Chondrocyte (in vitro differentiated cells): ENCODE measurements around the gene KISS1R. TPM values are rescaled to one million over a fixed set of nuclear protein-coding genes. Genes with fewer than 3 reads are reported as not detected.
"Not testable (repeated sequence)": the region's sequence is repeated elsewhere in the genome, so short reads cannot be mapped to it uniquely, and the experiment has no call there.

Experiments
- DNase-seq: peaks from one replicate; pipeline ENCODE4 v3.0.0; 2021; ENCODE audit warnings: mixed read lengths, low spot score
- H3K27ac Mint-ChIP-seq: one replicate; pipeline ENCODE4 v1.8.0; 2021; ENCODE audit warnings: mild to moderate bottlenecking, moderate library complexity, mixed read lengths; ENCODE audit not compliant: unreplicated experiment
- H3K27me3 Mint-ChIP-seq: 2 replicates; pipeline ENCODE4 v1.8.0; 2021; ENCODE audit warnings: low read depth, mixed read lengths
- H3K36me3 Mint-ChIP-seq: 2 replicates; pipeline ENCODE4 v1.8.0; 2021; ENCODE audit warnings: low read depth, mixed read lengths
- H3K4me1 Mint-ChIP-seq: 2 replicates; pipeline ENCODE4 v1.8.0; 2021; ENCODE audit warnings: low read depth, mild to moderate bottlenecking, mixed read lengths
- H3K4me3 Mint-ChIP-seq: one replicate; pipeline ENCODE4 v1.8.0; 2021; ENCODE audit warnings: mild to moderate bottlenecking, moderate library complexity, mixed read lengths; ENCODE audit not compliant: unreplicated experiment
- H3K9me3 Mint-ChIP-seq: 2 replicates; pipeline ENCODE4 v1.8.0; 2021; ENCODE audit warnings: low read depth, mixed read lengths
- CTCF ChIP-seq: fragments of 200-600 bp; sonication (generic); IDR thresholded peaks from 2 replicates; pipeline ENCODE4 v1.5.0; 2021; ENCODE audit warnings: antibody characterized with exemption, mild to moderate bottlenecking, moderate library complexity
- total RNA-seq: library from RNA; stranded (reverse); gene quantifications from 3 replicates; pipeline ENCODE4 v1.2.1, GENCODE V29; 2021

The KISS1R gene
- total RNA-seq, 1 donor from 2014 or later, result 0.17 TPM

GRCh38 chr19:873561-874041, 43.5 kb upstream of the KISS1R start:
- TF ChIP-seq CTCF, result no peak
- peaks cover 32% of the 10 kb centered on the region for H3K4me1 Mint-ChIP-seq
- no peak overlapping the region for H3K4me3 Mint-ChIP-seq
- H3K9me3 Mint-ChIP-seq, result no peaks in the 10 kb centered on the region
- no peaks in the 10 kb centered on the region for H3K27me3 Mint-ChIP-seq
- H3K27ac Mint-ChIP-seq, result no peak overlapping the region
- peak; percentile 93 for DNase-seq
- peaks cover 7% of the 10 kb centered on the region for H3K36me3 Mint-ChIP-seq

DNA sequence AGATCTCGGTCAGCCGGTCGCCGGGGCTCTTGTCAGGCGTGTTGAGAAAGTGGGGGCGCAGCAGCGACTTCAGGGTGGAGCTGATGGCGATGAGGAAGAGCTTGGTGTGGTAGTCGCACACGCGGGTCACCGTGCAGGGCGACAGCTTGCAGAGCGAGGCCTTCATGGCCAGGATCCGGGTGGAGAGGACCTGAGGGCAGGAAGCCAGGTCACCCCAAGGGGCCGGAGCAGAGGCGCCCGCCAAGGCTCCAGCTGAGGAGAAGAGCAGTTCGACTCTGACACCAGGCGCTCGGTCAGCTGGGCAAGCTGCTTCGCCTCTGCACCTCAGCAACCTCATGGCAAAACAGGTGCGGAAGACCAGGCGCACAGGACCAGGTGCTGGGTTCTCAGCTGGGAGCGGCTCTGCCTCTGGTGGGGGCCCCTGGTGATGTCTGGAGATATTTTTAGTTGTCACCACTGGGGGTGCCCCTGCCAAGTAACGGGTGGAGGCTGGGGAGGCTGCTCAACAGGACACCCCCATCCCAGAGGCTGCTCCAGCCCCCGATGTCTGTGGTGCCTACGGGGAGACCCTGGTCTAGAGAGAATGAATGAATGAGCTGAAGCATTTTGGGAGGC, 41.8 kb upstream of the KISS1R start:
- Mint-ChIP-seq H3K4me1 (peaks cover 16% of the 10 kb centered on the region), H3K4me3 (no peak overlapping the region), H3K36me3 (peaks cover 8% of the 10 kb centered on the region), H3K27me3 (no peaks in the 10 kb centered on the region), H3K9me3 (no peaks in the 10 kb centered on the region), H3K27ac (no peak overlapping the region)
- DNase-seq, result no peak
- no peak for TF ChIP-seq CTCF

DNA sequence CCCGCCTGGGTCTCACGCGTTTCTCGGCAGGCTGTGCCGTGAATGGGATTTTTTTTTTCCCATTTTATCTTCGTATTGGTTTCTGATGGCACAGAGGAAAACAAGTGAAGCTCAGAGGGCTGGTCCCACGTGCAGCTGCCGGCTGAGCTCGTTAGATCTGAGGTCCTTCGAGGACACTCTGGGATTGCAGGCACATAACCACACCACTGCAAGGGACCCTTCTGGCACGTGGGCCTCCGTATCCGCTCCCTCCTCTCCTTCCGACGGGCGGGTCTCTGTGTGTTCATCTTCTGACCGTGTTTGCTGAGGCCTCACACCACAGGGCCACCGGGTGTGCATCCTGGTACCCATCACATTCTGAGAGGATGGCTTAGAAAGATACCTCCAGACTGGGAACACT, 41.0 kb upstream of the KISS1R start:
- peaks cover 11% of the 10 kb centered on the region for H3K4me1 Mint-ChIP-seq
- H3K9me3 Mint-ChIP-seq, result no peaks in the 10 kb centered on the region
- DNase-seq, result no peak
- H3K27ac Mint-ChIP-seq, result no peak overlapping the region
- TF ChIP-seq CTCF, result no peak
- peaks cover 10% of the 10 kb centered on the region for H3K36me3 Mint-ChIP-seq
- H3K27me3 Mint-ChIP-seq, result no peaks in the 10 kb centered on the region
- no peak overlapping the region for H3K4me3 Mint-ChIP-seq

DNA sequence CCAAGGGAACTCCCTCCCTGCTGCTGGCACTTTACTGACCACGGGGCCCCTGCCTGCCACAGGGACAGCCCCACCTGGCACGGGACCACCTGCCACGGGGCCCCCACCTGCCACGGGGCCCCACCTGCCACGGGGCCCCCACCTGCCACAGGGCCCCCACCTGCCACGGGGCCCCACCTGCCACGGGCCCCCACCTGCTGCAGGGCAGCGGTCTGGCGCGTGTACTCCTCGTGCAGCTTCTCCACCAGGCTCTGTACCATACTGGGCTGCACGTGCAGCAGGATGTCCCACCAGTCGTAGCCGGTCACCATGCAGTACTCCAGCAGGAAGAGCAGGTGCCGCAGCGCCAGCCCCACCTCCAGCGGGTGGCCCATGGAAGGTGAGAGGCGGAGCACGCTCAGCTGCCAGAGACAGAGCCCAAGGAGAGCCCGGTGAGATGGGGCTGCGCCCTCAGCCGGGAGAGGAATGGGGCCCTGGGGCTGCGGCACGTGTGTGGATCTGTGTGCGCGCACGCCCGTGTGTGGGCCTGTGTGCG, 40.3 kb upstream of the KISS1R start:
- DNase-seq, result no peak
- Mint-ChIP-seq H3K9me3 (no peaks in the 10 kb centered on the region), H3K27me3 (no peaks in the 10 kb centered on the region), H3K36me3 (peaks cover 10% of the 10 kb centered on the region), H3K27ac (no peak overlapping the region), H3K4me3 (no peak overlapping the region), H3K4me1 (peaks cover 7% of the 10 kb centered on the region)
- no peak for TF ChIP-seq CTCF

- DNase-seq, H3K27me3 Mint-ChIP-seq, H3K4me1 Mint-ChIP-seq, H3K4me3 Mint-ChIP-seq, H3K9me3 Mint-ChIP-seq, H3K27ac Mint-ChIP-seq: not testable (repeated sequence)
- peaks cover 12% of the 10 kb centered on the region for H3K36me3 Mint-ChIP-seq
Measured at GRCh38 chr19:877992-878660, 39.0 kb upstream of the KISS1R start.

DNA sequence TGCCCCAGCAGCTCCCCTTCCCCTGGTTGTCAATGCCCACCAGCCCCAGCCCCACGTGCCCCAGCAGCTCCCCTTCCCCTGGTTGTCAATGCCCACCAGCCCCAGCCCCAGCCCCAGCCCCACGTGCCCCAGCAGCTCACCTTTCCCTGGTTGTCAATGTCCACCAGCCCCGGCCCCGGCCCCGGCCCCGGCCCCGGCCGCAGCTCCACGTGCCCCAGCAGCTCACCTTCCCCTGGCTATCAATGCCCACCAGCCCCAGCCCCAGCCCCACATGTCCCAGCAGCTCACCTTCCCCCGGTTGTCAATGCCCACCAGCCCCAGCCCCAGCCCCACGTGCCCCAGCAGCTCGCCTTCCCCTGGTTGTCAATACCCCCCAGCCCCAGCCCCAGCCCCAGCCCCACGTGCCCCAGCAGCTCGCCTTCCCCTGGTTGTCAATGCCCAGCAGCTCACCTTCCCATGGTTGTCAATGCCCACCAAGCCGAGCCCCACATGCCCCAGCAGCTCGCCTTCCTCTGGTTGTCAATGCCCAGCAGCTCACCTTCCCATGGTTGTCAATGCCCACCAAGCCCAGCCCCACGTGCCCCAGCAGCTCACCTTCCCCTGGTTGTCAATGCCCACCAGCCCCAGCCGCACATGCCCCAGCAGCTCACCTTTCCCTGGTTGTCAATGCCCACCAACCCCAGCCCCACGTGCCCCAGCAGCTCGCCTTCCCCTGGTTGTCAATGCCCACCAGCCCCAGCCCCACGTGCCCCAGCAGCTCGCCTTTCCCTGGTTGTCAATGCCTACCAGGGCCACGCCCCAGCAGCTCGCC, 38.2 kb upstream of the KISS1R start:
- H3K4me3 Mint-ChIP-seq, DNase-seq, H3K27ac Mint-ChIP-seq, H3K9me3 Mint-ChIP-seq, H3K27me3 Mint-ChIP-seq, H3K4me1 Mint-ChIP-seq: not testable (repeated sequence)
- H3K36me3 Mint-ChIP-seq, result peaks cover 12% of the 10 kb centered on the region
